ENCODE measurements around the gene DOC2A. TPM values are rescaled to one million over a fixed set of nuclear protein-coding genes. Genes with fewer than 3 reads are reported as not detected.
A peak's percentile ranks its signal among the peaks of the same experiment; 100 is the strongest.
"Not testable (repeated sequence)": the region's sequence is repeated elsewhere in the genome, so short reads cannot be mapped to it uniquely, and the experiment has no call there.

DOC2A gene
- total RNA-seq, 1 donor from 2014 or later = 3.1 TPM

DNA sequence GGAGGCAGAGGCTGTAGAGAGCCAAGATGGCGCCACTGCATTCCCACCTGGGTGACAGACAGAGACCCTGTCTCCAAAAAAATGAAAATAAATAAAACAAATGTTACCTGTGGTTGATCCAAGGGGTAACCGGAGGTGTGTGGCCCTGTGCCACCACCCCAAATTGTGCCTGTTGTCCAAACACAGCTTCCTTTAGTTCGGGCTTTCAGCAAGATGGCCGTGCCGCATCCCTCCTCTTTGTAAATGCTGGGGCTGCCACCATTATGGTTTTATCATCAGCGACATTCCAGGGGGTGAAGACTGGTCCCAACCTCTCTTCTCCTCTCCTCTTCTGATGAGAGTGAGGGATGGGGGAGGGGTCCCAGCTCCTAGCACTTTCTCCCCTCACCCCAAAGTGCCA is 12.1 kb upstream of the DOC2A start, which contains the start of gene C16orf92:
C16orf92 (plus strand) TSS at position 312 of the 400 bp plus-strand sequence. CDS start 143 bp downstream, outside the sequence.
- H3K4me2 ChIP-seq = no peak within 1 kb of the TSS
- TF ChIP-seq, protein P1, sequence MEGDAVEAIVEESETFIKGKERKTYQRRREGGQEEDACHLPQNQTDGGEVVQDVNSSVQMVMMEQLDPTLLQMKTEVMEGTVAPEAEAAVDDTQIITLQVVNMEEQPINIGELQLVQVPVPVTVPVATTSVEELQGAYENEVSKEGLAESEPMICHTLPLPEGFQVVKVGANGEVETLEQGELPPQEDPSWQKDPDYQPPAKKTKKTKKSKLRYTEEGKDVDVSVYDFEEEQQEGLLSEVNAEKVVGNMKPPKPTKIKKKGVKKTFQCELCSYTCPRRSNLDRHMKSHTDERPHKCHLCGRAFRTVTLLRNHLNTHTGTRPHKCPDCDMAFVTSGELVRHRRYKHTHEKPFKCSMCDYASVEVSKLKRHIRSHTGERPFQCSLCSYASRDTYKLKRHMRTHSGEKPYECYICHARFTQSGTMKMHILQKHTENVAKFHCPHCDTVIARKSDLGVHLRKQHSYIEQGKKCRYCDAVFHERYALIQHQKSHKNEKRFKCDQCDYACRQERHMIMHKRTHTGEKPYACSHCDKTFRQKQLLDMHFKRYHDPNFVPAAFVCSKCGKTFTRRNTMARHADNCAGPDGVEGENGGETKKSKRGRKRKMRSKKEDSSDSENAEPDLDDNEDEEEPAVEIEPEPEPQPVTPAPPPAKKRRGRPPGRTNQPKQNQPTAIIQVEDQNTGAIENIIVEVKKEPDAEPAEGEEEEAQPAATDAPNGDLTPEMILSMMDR (IDR thresholded peaks at IDR 0.05) = no peak
- TF ChIP-seq EZH2phosphoT487 (IDR thresholded peaks at IDR 0.05) (no peak), EZH2 (IDR thresholded peaks at IDR 0.05) (no peak)
- no peak within 1 kb of the TSS for H3K9ac ChIP-seq
- peaks cover under 1% of the 10 kb centered on the region for H3K4me1 ChIP-seq
- peaks cover 9% of the 10 kb centered on the region for H3K4me1 Mint-ChIP-seq
- H2AFZ ChIP-seq (replicated peaks) = no peak within 1 kb of the TSS
- no peaks in the 10 kb centered on the region for H3K9me3 ChIP-seq (ENCODE audit: low read depth)
- H3K36me3 ChIP-seq = no peaks in the 10 kb centered on the region
- no peak within 1 kb of the TSS for H3K27ac ChIP-seq
- no peaks in the 10 kb centered on the region for H3K9me3 Mint-ChIP-seq
- DNase-seq (ENCODE audit: low spot score) = no peak
- peaks cover 8% of the 10 kb centered on the region for H3K27me3 ChIP-seq
- H3K27me3 Mint-ChIP-seq (ENCODE audit: insufficient read depth, low read depth) = peaks cover 20% of the 10 kb centered on the region
- peaks cover 12% of the 10 kb centered on the region for H4K20me1 ChIP-seq (ENCODE audit: low read depth)
- no peak within 1 kb of the TSS for H3K27ac Mint-ChIP-seq
- H3K36me3 Mint-ChIP-seq = no peaks in the 10 kb centered on the region
- H3F3A ChIP-seq (ENCODE audit: low read depth) = no peaks in the 10 kb centered on the region
- H3K79me2 ChIP-seq (ENCODE audit: low read depth) = no peaks in the 10 kb centered on the region
- H3K4me3 ChIP-seq = no peak within 1 kb of the TSS
- H3K4me3 Mint-ChIP-seq = no peak within 1 kb of the TSS

DNA sequence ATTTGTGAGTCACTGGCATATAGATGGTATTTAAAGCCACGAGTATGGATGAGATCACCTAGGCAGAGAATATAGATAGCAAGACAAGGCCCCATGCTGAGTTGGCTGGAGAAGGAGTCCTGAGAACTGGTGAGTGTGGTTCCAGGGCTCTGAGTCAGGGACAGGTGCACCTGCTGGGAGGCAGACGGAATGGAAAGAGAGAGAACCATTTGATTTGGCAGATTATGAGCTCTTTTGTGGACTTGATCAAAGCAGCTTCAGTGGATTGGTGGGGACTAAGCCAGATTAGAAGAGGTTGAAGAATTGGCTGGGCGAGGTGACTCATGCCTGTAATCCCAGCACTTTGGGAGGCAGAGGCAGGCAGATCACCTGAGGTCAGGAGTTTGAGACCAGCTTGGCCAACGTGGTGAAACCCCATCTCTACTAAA is 7.9 kb upstream of the DOC2A start:
- H3K9me3 ChIP-seq (ENCODE audit: low read depth) = no peaks in the 10 kb centered on the region
- no peaks in the 10 kb centered on the region for H3F3A ChIP-seq (ENCODE audit: low read depth)
- no peak overlapping the region for H3K4me3 ChIP-seq
- Mint-ChIP-seq H3K9me3 (no peaks in the 10 kb centered on the region), H3K4me1 (peaks cover 3% of the 10 kb centered on the region), H3K27me3 (ENCODE audit: insufficient read depth, low read depth) (peaks cover 16% of the 10 kb centered on the region), H3K27ac (no peak overlapping the region), H3K4me3 (no peak overlapping the region), H3K36me3 (no peaks in the 10 kb centered on the region)
- no peaks in the 10 kb centered on the region for H4K20me1 ChIP-seq (ENCODE audit: low read depth)
- peaks cover 8% of the 10 kb centered on the region for H3K27me3 ChIP-seq
- no peak for TF ChIP-seq EZH2 (IDR thresholded peaks at IDR 0.05)
- no peak overlapping the region for H2AFZ ChIP-seq (replicated peaks)
- no peak overlapping the region for H3K4me2 ChIP-seq
- H3K79me2 ChIP-seq (ENCODE audit: low read depth) = no peaks in the 10 kb centered on the region
- no peaks in the 10 kb centered on the region for H3K36me3 ChIP-seq
- no peak overlapping the region for H3K9ac ChIP-seq
- H3K27ac ChIP-seq = no peak overlapping the region
- DNase-seq (ENCODE audit: low spot score) = no peak
- no peaks in the 10 kb centered on the region for H3K4me1 ChIP-seq

DNA sequence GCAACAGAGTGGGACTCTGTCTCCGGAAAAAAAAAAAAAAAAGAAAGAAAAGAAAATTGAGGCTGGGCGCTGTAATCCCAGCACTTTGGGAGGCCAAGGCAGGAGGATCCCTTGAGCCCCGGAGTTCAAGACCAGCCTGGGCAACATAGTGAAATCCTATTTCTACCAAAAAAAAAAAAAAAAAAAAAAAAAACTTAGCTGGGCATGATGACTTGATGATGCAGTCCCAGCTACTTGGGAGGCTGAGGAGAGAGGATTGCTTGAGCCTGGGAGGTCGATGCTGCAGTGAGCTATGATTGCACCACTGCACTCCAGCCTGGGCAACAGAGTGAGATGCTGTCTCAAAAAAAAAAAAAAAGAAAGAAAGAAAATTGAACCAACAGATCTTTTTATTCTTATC is 7.1 kb upstream of the DOC2A start:
- H4K20me1 ChIP-seq (ENCODE audit: low read depth); H3K27ac ChIP-seq; H3K27me3 ChIP-seq; H3K4me3 Mint-ChIP-seq; DNase-seq (ENCODE audit: low spot score); H3K27ac Mint-ChIP-seq; H3K9me3 ChIP-seq (ENCODE audit: low read depth); H3K79me2 ChIP-seq (ENCODE audit: low read depth); H3K4me1 ChIP-seq; H3K4me2 ChIP-seq; H3K4me1 Mint-ChIP-seq; H3K9me3 Mint-ChIP-seq; H3K36me3 ChIP-seq; H3K4me3 ChIP-seq; H3K36me3 Mint-ChIP-seq; H2AFZ ChIP-seq (replicated peaks); H3K9ac ChIP-seq; H3F3A ChIP-seq (ENCODE audit: low read depth): not testable (repeated sequence)
- peaks cover 16% of the 10 kb centered on the region for H3K27me3 Mint-ChIP-seq (ENCODE audit: insufficient read depth, low read depth)

DNA sequence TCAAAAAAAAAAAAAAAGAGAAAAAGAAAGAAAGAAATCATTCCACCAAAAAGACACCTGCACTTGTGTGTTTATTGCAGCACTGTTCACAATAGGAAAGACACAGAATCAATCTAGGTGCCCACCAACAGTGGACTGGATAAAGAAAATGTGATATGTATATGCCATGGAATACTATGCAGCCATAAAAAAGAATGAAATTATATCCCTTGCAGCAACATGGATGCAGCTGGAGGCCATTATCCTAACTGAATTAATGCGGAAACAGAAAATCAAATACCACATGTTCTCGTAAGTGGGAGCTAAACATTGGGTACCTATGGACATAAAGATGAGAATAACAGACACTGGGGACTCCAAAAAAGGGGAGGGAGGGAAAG is 6.4 kb upstream of the DOC2A start:
- H3K4me2 ChIP-seq = no peak overlapping the region
- H3K4me1 Mint-ChIP-seq = peaks cover 3% of the 10 kb centered on the region
- no peak overlapping the region for H2AFZ ChIP-seq (replicated peaks)
- peak overlapping the region; percentile 51 for H3K4me3 Mint-ChIP-seq
- no peak overlapping the region for H3K9ac ChIP-seq
- no peaks in the 10 kb centered on the region for H3K9me3 Mint-ChIP-seq
- no peak for DNase-seq (ENCODE audit: low spot score)
- H3K27ac ChIP-seq = no peak overlapping the region
- peaks cover 14% of the 10 kb centered on the region for H3K27me3 ChIP-seq
- peaks cover 16% of the 10 kb centered on the region for H3K27me3 Mint-ChIP-seq (ENCODE audit: insufficient read depth, low read depth)
- TF ChIP-seq, protein P1 (IDR thresholded peaks at IDR 0.05) = no peak
- no peak for TF ChIP-seq EZH2phosphoT487 (IDR thresholded peaks at IDR 0.05)
- no peak for TF ChIP-seq EZH2 (IDR thresholded peaks at IDR 0.05)
- H3K9me3 ChIP-seq (ENCODE audit: low read depth) = no peaks in the 10 kb centered on the region
- H3K4me1 ChIP-seq = peaks cover under 1% of the 10 kb centered on the region
- no peaks in the 10 kb centered on the region for H3K79me2 ChIP-seq (ENCODE audit: low read depth)
- H3F3A ChIP-seq (ENCODE audit: low read depth) = peaks cover 1% of the 10 kb centered on the region
- H3K36me3 Mint-ChIP-seq = no peaks in the 10 kb centered on the region
- H3K4me3 ChIP-seq = no peak overlapping the region
- no peak overlapping the region for H3K27ac Mint-ChIP-seq
- H3K36me3 ChIP-seq = no peaks in the 10 kb centered on the region
- H4K20me1 ChIP-seq (ENCODE audit: low read depth) = no peaks in the 10 kb centered on the region

All from neural progenitor cell (in vitro differentiated cells).